Keratinocyte (primary cell): ENCODE measurements around the gene RANGRF. TPM values are rescaled to one million over a fixed set of nuclear protein-coding genes. Genes with fewer than 3 reads are reported as not detected.
A peak's percentile ranks its signal among the peaks of the same experiment; 100 is the strongest.

Experiments
- DNase-seq: peaks from one replicate; pipeline ENCODE4 v3.0.0-alpha.2; 2011; ENCODE audit warnings: low read depth, missing footprints, low spot score
- FAIRE-seq: peaks from 2 replicates; lab custom pipeline; 2011; peaks lifted over from hg19 to GRCh38; lab: Jason Lieb, UNC
- H2AFZ ChIP-seq: 2 replicates; pipeline ENCODE4 v1.6.0; 2012; ENCODE audit warnings: low read length, control low read depth, inconsistent platforms; ENCODE audit not compliant: control insufficient read depth
- H3K27ac ChIP-seq: 2 replicates; pipeline ENCODE4 v1.5.1; 2011; ENCODE audit warnings: low read length; ENCODE audit not compliant: control insufficient read depth, insufficient read depth
- H3K27me3 ChIP-seq: 3 replicates; pipeline ENCODE4 v1.6.0; 2011; ENCODE audit warnings: low read length; ENCODE audit not compliant: control insufficient read depth, insufficient read depth; ENCODE audit errors: extremely low read depth
- H3K36me3 ChIP-seq, 2 experiments: 2 replicates in 1 of 2; 3 replicates in 1 of 2; pipeline ENCODE4 v1.5.1; 2011; ENCODE audit warnings: low read length in 2 of 2, mild to moderate bottlenecking in 1 of 2; ENCODE audit not compliant: control insufficient read depth in 2 of 2, insufficient read depth in 2 of 2; ENCODE audit errors: extremely low read depth in 1 of 2
- H3K4me1 ChIP-seq: 3 replicates; pipeline ENCODE4 v1.5.1; 2011; ENCODE audit warnings: low read length; ENCODE audit not compliant: control insufficient read depth, insufficient read depth; ENCODE audit errors: extremely low read depth
- H3K4me2 ChIP-seq: 3 replicates; pipeline ENCODE4 v1.6.0; 2011; ENCODE audit warnings: low read depth, low read length; ENCODE audit not compliant: control insufficient read depth, insufficient read depth; ENCODE audit errors: extremely low read depth
- H3K4me3 ChIP-seq, 3 experiments: fragments of 200-600 bp in 1 of 3; sonication (generic) in 1 of 3; 2 replicates in 2 of 3; 3 replicates in 1 of 3; pipeline ENCODE4 v1.5.1; 2011 to 2016; ENCODE audit warnings: low read length in 3 of 3, mild to moderate bottlenecking in 3 of 3, control low read depth in 2 of 3, inconsistent platforms in 1 of 3, low read depth in 1 of 3, mixed read lengths in 1 of 3, mixed run types in 1 of 3, moderate library complexity in 1 of 3; ENCODE audit not compliant: control insufficient read depth in 2 of 3, insufficient read depth in 2 of 3; ENCODE audit errors: extremely low read depth in 1 of 3
- H3K79me2 ChIP-seq: 2 replicates; pipeline ENCODE4 v1.6.0; 2012; ENCODE audit warnings: low read length; ENCODE audit not compliant: control insufficient read depth, insufficient read depth
- H3K9ac ChIP-seq: 3 replicates; pipeline ENCODE4 v1.6.0; 2011; ENCODE audit warnings: low read length; ENCODE audit not compliant: control insufficient read depth, insufficient read depth; ENCODE audit errors: extremely low read depth
- H3K9me1 ChIP-seq: 3 replicates; pipeline ENCODE4 v1.6.0; 2011; ENCODE audit warnings: low read length; ENCODE audit not compliant: control insufficient read depth, insufficient read depth; ENCODE audit errors: extremely low read depth
- H3K9me3 ChIP-seq: 2 replicates; pipeline ENCODE4 v1.5.1; 2012; ENCODE audit warnings: low read depth, low read length; ENCODE audit not compliant: control insufficient read depth
- H4K20me1 ChIP-seq: 3 replicates; pipeline ENCODE4 v1.6.0; 2011; ENCODE audit warnings: low read length; ENCODE audit not compliant: control insufficient read depth, insufficient read depth; ENCODE audit errors: extremely low read depth
- CTCF ChIP-seq, 3 experiments: IDR thresholded peaks in 1 of 3; conservative IDR thresholded peaks in 1 of 3; optimal IDR thresholded peaks in 1 of 3; 2 replicates in 2 of 3; 3 replicates in 1 of 3; pipeline versions ENCODE3 to v1.5.1; 2011; ENCODE audit warnings: low read length in 3 of 3, mild to moderate bottlenecking in 3 of 3, moderate library complexity in 2 of 3, control low read depth in 1 of 3, inconsistent platforms in 1 of 3; ENCODE audit not compliant: insufficient read depth in 2 of 3; ENCODE audit errors: extremely low read depth in 1 of 3
- EZH2 ChIP-seq: IDR thresholded peaks from one replicate; pipeline ENCODE4 v1.6.1; 2012; ENCODE audit warnings: inconsistent platforms, mild to moderate bottlenecking, low read length, moderate library complexity
- dilution Hi-C: fragments of 300-500 bp; cut with MboI; formaldehyde crosslinking; loops from one replicate; pipeline ENCODE4 v1.7.0; 2020; ENCODE audit warnings: low sequenced_read_pairs; ENCODE audit not compliant: extremely low pct_ligation_motif_present
- polyA minus RNA-seq, 3 experiments: library from RNA; depleted of rRNA, polyadenylated mRNA; stranded (reverse); fragments of >200 nt; gene quantifications; 1 replicate in 1 of 3; 2 replicates in 1 of 3; 3 replicates in 1 of 3; pipeline ENCODE4 v1.2.3, GENCODE V29; 2011
- polyA plus RNA-seq, 5 experiments: library from polyadenylated mRNA; depleted of rRNA in 3 of 5; stranded (reverse) in 3 of 5; stranded (forward) in 1 of 5; unstranded in 1 of 5; fragments of >200 nt; gene quantifications; 1 replicate in 1 of 5; 2 replicates in 3 of 5; 3 replicates in 1 of 5; pipeline versions ENCODE4 v1.2.1 to v1.2.3, GENCODE V29; 2011 to 2012; ENCODE audit warnings: missing spikeins in 2 of 5, low read depth in 1 of 5, low replicate concordance in 1 of 5

The RANGRF gene
- polyA plus RNA-seq (21.3 to 28.7 TPM (median 24.4 TPM) in 3 replicates), polyA minus RNA-seq (15.2 to 24.3 TPM (median 19.3 TPM) in 3 replicates)
- polyA plus RNA-seq (2011; ENCODE audit: low read depth), result 9.5 TPM
- 20.6 and 27.5 TPM in 2 replicates for polyA plus RNA-seq (2011; cell fraction: cytosol; rRNA removed)
- polyA plus RNA-seq (2011; cell fraction: nucleus; rRNA removed), result 14.3 and 15.3 TPM in 2 replicates
- polyA plus RNA-seq (2012; ENCODE audit: low replicate concordance), result 23.5 and 34.8 TPM in 2 replicates
- polyA minus RNA-seq (2011; cell fraction: cytosol; rRNA and poly(A)+ RNA removed), result 27.6 TPM
- polyA minus RNA-seq (2011; cell fraction: nucleus; rRNA and poly(A)+ RNA removed), result 3.9 and 5.9 TPM in 2 replicates

- FAIRE-seq, result peak; percentile 34
- H3K9me3 ChIP-seq, result no peaks in the 10 kb centered on the region
- dilution Hi-C loops, result no loop called here
- H3K79me2 ChIP-seq, result no peaks in the 10 kb centered on the region
- H3K4me2 ChIP-seq, result peak within 1 kb of the TSS; percentile 93
- H3K9me1 ChIP-seq, result no peaks in the 10 kb centered on the region
- H4K20me1 ChIP-seq, result no peaks in the 10 kb centered on the region
- H3K27me3 ChIP-seq, result no peaks in the 10 kb centered on the region
- TF ChIP-seq EZH2 (no peak), CTCF (optimal IDR thresholded peaks at IDR 0.05 in 1 of 3, IDR thresholded peaks at IDR 0.05 in 1 of 3, conservative IDR thresholded peaks at IDR 0.05 in 1 of 3; ENCODE audit: extremely low read depth in 1 of 3, insufficient read depth in 2 of 3, low read length in 3 of 3) (no peak)
- peaks cover 14% of the 10 kb centered on the region for H3K4me1 ChIP-seq
- peak within 1 kb of the TSS; percentile 85 for H3K9ac ChIP-seq
- H3K4me3 ChIP-seq, result peak within 1 kb of the TSS; percentile 70 to 96 (median 88)
- no peaks in the 10 kb centered on the region for H3K36me3 ChIP-seq
- H3K27ac ChIP-seq, result peak within 1 kb of the TSS; percentile 77
- H2AFZ ChIP-seq, result peak within 1 kb of the TSS; percentile 95
- DNase-seq, result no peak
Measured at GRCh38 chr17:8288336-8289102, at the start of gene RANGRF. Gene RANGRF, plus strand, starts transcription at chr17:8288670. Its CDS starts 119 bp downstream, at chr17:8288789.

GRCh38 chr17:8243827-8244226 lies 44.6 kb upstream of the RANGRF start:
- Histone ChIP-seq H3K79me2 (peaks cover 32% of the 10 kb centered on the region), H3K9me1 (no peaks in the 10 kb centered on the region), H3K27ac (no peak overlapping the region), H3K4me3 (no peak overlapping the region), H3K4me1 (no peaks in the 10 kb centered on the region), H3K4me2 (no peak overlapping the region), H2AFZ (no peak overlapping the region), H4K20me1 (no peaks in the 10 kb centered on the region), H3K9ac (no peak overlapping the region), H3K36me3 (peaks cover 3 to 9% of the 10 kb centered on the region in 2 experiments), H3K27me3 (no peaks in the 10 kb centered on the region), H3K9me3 (no peaks in the 10 kb centered on the region)
- no peak for FAIRE-seq
- DNase-seq, result no peak
- dilution Hi-C loops, result no loop called here
- TF ChIP-seq EZH2 (no peak), CTCF (optimal IDR thresholded peaks at IDR 0.05 in 1 of 3, IDR thresholded peaks at IDR 0.05 in 1 of 3, conservative IDR thresholded peaks at IDR 0.05 in 1 of 3; ENCODE audit: extremely low read depth in 1 of 3, insufficient read depth in 2 of 3, low read length in 3 of 3) (no peak)
